Measurements from ENCODE around the gene ZFAND6.
A peak's percentile ranks its signal among the peaks of the same experiment; 100 is the strongest.
"Not testable (repeated sequence)": the region's sequence is repeated elsewhere in the genome, so short reads cannot be mapped to it uniquely, and the experiment has no call there.

ZFAND6 gene

DNA sequence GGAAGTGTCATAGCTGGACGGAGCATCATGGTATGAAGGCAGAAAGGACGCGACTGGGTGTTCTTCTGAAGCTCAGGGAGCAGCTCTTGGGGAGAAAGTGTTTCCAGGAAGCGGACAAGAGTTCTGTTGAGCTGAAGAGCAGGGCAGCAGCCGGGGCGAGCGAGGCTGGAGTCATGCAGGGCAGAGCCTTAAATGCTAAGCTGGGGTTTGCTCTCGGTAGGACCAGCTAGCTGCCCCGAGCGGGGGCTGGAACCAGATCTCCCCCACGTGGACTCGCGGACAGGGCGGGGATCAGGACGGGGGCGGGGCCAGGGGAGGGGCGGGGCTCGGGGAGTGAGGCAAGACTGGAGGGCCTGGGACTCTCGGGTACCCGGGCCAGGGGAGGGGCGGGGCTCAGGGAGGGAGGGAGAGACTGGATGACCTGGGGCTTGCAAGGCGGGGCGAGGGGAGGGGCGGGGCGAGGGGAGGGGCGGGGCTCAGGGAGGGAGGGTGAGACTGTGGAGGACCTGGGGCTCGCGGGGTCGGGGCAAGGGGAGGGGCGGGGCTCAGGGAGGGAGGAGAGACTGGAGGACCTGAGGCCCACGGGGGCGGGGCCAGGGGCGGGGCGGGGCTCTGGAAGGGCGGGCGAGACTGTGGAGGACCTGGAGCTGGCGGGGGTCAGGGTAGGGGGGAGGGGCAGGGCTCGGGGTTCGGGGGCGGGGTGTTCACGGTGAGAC is 92.9 kb downstream of the ZFAND6 start:
- peak; percentile 88 to 89 for DNase-seq

- DNase-seq = no peak
Measured at GRCh38 chr15:80152896-80153876, 93.7 kb downstream of the ZFAND6 start, which contains the start of gene FAH. FAH (plus strand) TSS chr15:80152999; CDS start chr15:80153055, 56 bp downstream.

GRCh38 chr15:80153900-80154299 is 94.4 kb downstream of the ZFAND6 start:
- DNase-seq = no peak

- no peak for DNase-seq
Measured at GRCh38 chr15:80154336-80154735, 94.9 kb downstream of the ZFAND6 start.

- no peak for DNase-seq
Measured at GRCh38 chr15:80155001-80155377, 95.5 kb downstream of the ZFAND6 start.

DNA sequence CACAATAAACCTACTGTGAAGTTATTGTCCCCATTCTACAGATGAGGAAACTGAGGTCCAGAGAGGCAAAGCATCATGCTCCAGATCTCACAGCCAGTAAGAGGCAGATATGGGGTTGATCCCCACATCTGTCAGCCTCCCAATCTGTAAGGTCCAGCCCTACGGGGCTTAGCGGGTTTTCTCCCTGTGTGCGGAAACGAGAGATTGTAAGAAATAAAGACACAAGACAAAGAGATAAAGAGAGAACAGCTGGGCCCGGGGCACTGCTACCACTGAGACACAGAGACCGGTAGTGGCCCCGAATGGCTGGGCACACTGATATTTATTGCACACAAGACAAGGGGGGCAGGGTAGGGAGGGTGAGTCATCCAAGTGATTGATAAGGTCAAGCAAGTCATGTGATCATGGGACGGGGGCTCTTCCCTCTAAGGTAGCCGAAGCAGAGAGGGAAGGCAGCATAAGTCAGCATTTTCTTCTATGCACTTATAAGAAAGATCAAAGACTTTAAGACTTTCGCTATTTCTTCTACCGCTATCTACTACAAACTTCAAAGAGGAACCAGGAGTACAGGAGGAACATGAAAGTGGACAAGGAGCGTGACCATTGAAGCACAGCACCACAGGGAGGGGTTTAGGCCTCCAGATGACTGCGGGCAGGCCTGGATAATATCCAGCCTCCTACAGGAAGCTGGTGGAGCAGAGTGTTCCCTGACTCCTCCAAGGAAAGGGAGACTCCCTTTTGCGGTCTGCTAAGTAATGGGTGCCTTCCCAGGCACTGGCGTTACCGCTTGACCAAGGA is 96.1 kb downstream of the ZFAND6 start:
- DNase-seq = not testable (repeated sequence)

DNA sequence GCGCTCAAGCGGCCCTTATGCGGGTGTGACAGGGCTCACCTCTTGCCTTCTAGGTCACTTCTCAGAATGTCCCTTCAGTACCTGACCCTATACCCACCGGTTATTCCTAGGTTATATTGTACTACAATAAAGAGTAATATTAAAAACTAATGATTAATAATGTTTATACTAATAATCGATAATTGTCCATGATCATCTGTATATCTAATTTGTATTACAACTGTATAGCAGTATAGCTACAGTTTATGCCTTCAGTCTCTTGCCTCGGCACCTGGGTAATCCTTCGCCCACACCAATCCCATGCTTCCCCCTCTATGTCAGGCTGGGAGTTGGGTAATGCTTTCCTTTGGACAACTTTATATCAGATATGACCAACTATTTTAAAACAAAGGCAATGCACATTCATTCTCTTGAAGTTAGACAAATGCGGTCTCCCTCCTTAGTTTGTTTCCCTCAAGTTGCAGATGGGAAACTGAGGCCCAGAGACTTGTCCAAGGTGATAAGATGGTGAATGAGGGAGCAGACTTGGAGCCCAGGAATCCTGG is 96.8 kb downstream of the ZFAND6 start:
- DNase-seq = no peak

- no peak for DNase-seq
Measured at GRCh38 chr15:80157215-80157614, 97.7 kb downstream of the ZFAND6 start.

- DNase-seq = no peak
Measured at GRCh38 chr15:80159301-80159700, 99.8 kb downstream of the ZFAND6 start.

GRCh38 chr15:80159811-80160569 is 100.5 kb downstream of the ZFAND6 start:
- no peak for DNase-seq

GRCh38 chr15:80160570-80161156 is 101.2 kb downstream of the ZFAND6 start:
- no peak for DNase-seq

GRCh38 chr15:80161468-80162016 is 102.1 kb downstream of the ZFAND6 start:
- no peak for DNase-seq

DNA sequence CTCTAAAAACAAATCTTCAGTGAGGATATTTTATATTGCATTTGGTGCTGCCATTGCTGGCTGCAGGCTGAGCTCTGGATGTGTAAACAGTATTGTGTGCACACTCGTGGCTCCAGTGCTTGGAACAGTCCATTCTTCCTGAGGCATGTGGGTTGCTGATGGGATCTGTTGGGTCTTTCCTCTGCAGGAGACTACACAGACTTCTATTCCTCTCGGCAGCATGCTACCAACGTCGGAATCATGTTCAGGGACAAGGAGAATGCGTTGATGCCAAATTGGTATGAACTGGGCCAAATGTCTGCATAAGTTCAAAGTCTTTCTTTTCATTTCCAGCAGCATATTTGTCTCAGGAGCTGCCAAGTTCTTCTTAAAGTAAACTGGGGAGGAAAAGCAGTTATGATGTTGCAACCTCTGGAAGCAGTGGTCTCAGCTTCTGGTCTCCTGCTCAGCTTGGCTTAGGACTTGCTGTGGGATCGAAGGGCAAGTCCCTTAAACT is 102.6 kb downstream of the ZFAND6 start:
- DNase-seq = no peak

GRCh38 chr15:80163217-80163616 is 103.7 kb downstream of the ZFAND6 start:
- DNase-seq = no peak

DNA sequence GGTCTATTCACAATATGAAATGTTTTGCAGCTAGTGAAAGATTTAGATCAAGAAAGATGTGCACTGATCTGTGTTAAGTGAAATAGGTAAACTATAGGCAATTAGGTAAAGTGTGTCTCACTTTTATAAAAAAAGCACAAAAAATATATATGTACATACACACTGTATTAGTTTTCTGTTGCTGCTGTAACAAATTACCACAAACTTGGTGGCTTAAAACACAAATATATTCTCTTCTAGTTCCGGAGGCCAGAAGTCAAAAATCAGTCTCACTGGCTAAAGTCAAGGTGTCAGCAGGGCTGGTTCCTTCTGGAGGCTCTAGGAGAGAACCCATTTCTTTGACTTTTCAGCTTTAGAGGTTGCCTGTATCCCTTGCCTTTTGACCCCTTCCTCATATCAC is 104.4 kb downstream of the ZFAND6 start:
- DNase-seq = no peak

DNA sequence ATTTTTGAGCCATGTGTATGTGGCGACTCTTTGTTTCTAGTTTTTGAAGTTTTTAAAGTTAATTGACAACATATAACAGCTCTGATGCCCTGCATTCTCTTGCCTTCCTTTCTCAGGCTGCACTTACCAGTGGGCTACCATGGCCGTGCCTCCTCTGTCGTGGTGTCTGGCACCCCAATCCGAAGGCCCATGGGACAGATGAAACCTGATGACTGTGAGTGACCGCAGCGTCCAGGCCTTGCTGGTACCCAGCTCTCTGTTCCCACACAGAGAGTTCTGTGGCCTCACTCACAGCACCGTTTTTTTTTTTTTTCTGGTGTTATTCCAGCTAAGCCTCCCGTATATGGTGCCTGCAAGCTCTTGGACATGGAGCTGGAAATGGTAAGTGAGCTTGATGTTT is 108.5 kb downstream of the ZFAND6 start:
- DNase-seq = no peak

DNA sequence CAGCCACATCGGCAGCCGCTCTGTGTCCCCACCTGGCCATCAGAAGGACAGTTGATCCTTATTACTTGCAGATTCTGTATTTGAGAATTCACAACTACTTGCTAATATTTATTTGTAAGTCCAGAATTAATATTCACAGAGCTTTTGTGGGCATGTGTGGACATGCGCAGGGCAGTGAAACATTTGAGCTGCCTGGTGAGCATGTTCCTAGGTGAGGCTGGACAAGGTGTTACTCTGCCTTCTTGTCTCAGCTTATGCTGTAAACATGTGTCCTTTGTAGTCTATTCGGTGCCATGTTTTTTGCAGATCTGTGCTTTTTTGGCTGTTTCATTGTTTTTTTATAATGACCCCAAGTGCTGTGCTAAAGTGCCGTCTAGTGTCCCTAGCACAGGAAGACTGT is 108.9 kb downstream of the ZFAND6 start:
- DNase-seq = no peak

DNA sequence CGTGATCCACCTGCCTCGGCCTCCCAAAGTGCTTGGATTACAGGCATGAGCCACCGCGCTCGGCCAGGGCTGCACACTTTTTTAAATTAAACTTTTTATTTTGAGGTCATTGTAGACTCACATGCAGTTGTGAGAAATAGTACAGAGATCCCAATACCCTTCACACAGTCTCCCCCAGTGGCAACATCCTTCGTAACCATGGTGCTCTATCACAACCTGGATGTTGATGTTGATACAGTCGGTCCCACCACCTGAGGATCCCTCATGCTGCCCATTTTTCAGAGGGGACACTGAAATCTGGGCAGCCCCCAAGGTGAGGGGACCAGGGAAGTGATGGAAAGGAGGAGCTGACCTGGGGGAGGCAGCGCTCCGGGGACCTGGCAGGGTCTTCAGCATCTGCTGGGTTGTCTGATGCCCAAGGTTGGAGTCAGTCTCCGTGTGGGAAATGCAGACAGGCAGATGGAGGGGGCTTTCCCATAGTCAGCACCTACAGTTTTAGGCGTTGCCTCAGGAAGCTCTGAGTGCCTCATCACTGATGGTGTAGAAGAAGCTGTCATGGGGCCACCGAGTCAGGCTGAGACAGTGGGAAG is 110.4 kb downstream of the ZFAND6 start:
- no peak for DNase-seq

DNA sequence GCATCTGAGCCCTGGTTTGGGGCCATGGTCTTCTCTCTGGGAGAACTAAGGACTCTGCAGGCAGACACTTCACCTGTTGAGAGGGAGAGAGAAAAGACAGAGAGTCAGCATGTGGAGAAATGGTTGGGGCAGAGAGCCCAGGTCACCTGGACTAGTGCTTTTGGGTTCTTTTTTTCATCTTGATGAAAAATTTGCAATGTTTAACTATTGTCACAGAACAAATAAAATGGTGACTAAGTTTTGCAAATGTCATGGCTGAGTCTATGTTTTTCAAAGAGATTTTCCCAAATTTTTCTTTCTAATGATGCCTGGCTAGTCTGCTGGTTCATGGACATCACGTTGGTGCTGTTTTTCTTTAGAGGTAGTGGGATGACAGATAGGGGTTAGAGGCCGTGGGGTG is 111.1 kb downstream of the ZFAND6 start:
- DNase-seq = no peak

GRCh38 chr15:80171787-80172186 is 112.3 kb downstream of the ZFAND6 start:
- DNase-seq = no peak

DNA sequence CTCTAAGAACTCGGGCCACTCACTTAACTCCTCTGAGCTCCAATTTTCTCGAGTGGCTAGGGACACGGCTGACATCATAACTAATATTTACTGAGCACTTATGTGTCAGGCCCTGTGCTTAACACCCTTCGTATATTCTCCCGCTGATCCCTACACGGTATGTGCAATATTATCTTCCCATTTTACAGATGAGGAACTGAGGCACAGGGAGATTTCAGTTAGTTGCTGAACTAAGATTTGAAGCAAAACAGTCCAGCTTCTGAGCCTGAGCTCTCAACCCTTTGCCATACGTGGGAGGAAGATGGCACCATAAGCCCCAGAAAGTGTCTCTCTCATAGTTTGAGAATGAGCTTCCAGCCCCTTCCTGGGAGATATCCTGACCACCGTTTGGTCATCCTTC is 112.9 kb downstream of the ZFAND6 start:
- no peak for DNase-seq
